Sigmoid colon (tissue), 7 donors: ENCODE data around the gene PMVK. TPM values are rescaled to one million over a fixed set of nuclear protein-coding genes. Genes with fewer than 3 reads are reported as not detected.

Experiments used
- DNase-seq: peaks from one replicate; pipeline ENCODE4 v3.0.0-alpha.2; 2019
- H3K27ac ChIP-seq, 4 donors: fragments of 200-600 bp; sonication (generic); one replicate each; pipeline ENCODE4 v1.5.1; 2016 to 2019; ENCODE audit warnings: mild to moderate bottlenecking in 1 of 4
- H3K27me3 ChIP-seq, 3 donors: fragments of 200-600 bp; sonication (generic); one replicate each; pipeline ENCODE4 v1.5.1; 2019; ENCODE audit warnings: mild to moderate bottlenecking in 1 of 3
- H3K36me3 ChIP-seq, 4 donors: fragments of 200-600 bp; sonication (generic); one replicate each; pipeline ENCODE4 v1.5.1; 2016 to 2019
- H3K4me1 ChIP-seq, 4 donors: fragments of 200-600 bp; sonication (generic); one replicate each; pipeline ENCODE4 v1.5.1; 2017 to 2019
- H3K4me3 ChIP-seq, 4 donors: fragments of 200-600 bp; sonication (generic); one replicate each; pipeline ENCODE4 v1.5.1; 2017 to 2019; ENCODE audit warnings: mild to moderate bottlenecking in 2 of 4, moderate library complexity in 1 of 4
- H3K9me3 ChIP-seq, 4 donors: fragments of 200-600 bp in 3 of 4; sonication (generic) in 3 of 4; one replicate each; pipeline versions ENCODE4 v1.5.1 to v1.6.1; 2013 to 2019
- CTCF ChIP-seq, 4 experiments: fragments of 450-650 bp in 3 of 4; fragments of 200-600 bp in 1 of 4; IDR thresholded peaks; one replicate each; pipeline ENCODE4 v1.5.1; 2016 to 2019; ENCODE audit warnings: antibody characterized with exemption in 4 of 4, mild to moderate bottlenecking in 3 of 4, moderate library complexity in 2 of 4
- EP300 ChIP-seq, 4 donors: sonication (generic); formaldehyde crosslinking; IDR thresholded peaks; one replicate each; pipeline ENCODE4 v1.6.1; 2017; ENCODE audit warnings: antibody characterized with exemption in 4 of 4
- POLR2A ChIP-seq, 2 donors: fragments of 450-650 bp; IDR thresholded peaks; one replicate each; pipeline ENCODE4 v1.6.1; 2016; ENCODE audit warnings: antibody characterized with exemption in 2 of 2, mild to moderate bottlenecking in 2 of 2, moderate library complexity in 2 of 2
- POLR2AphosphoS5 ChIP-seq, 4 donors: sonication (generic); formaldehyde crosslinking; IDR thresholded peaks; one replicate each; pipeline ENCODE4 v1.6.1; 2017; ENCODE audit warnings: antibody characterized with exemption in 4 of 4
- WGBS, 2 donors: extraction: QIAGEN DNeasy Blood & Tissue Kit; methylation state at CpG; one replicate each; pipeline ENCODE4 v1.1.7; 2013; 5-methylcytosine and 5-hydroxymethylcytosine counted together
- intact Hi-C: fragments of 100-400 bp; cut with DNase I; formaldehyde crosslinking; loops from one replicate; pipeline ENCODE4 v1.15.1; 2023
- polyA plus RNA-seq, 3 donors: library from polyadenylated mRNA; stranded (reverse); fragments of 200-250 nt; gene quantifications; one replicate each; pipeline ENCODE4 v1.2.3, GENCODE V29; 2013
- total RNA-seq, 4 donors: library from RNA; depleted of rRNA; stranded (reverse); fragments of >200 nt; gene quantifications; one replicate each; pipeline ENCODE4 v1.1.0, GENCODE V29; 2016
- donor health status: healthy with polysubstance abuse.
- donor health status: Bipolar disorder and iron deficiency.
- donor health status: healthy.

The PMVK gene
- total and polyA plus RNA-seq, 7 donors = 11.1 to 54.1 (median 19.6) TPM

GRCh38 chr1:154883919-154884868 is 52.3 kb downstream of the PMVK start:
- Histone ChIP-seq H3K27me3 (no peaks in the 10 kb centered on the region), H3K9me3 (no peaks in the 10 kb centered on the region), H3K4me1 (no peaks in the 10 kb centered on the region), H3K36me3 (no peaks in the 10 kb centered on the region), H3K27ac (no peak overlapping the region), H3K4me3 (no peak overlapping the region)
- DNase-seq = peak; percentile 46
- WGBS, 2 donors = 69 to 82% methylated on average over 15 of the region's 15 CpGs
- intact Hi-C loops = no loop called here
- no peak for TF ChIP-seq POLR2A (IDR thresholded peaks at IDR 0.05)
- no peak for TF ChIP-seq EP300 (IDR thresholded peaks at IDR 0.05)
- TF ChIP-seq CTCF (IDR thresholded peaks at IDR 0.05) = no peak
- no peak for TF ChIP-seq POLR2AphosphoS5 (IDR thresholded peaks at IDR 0.05)

DNA sequence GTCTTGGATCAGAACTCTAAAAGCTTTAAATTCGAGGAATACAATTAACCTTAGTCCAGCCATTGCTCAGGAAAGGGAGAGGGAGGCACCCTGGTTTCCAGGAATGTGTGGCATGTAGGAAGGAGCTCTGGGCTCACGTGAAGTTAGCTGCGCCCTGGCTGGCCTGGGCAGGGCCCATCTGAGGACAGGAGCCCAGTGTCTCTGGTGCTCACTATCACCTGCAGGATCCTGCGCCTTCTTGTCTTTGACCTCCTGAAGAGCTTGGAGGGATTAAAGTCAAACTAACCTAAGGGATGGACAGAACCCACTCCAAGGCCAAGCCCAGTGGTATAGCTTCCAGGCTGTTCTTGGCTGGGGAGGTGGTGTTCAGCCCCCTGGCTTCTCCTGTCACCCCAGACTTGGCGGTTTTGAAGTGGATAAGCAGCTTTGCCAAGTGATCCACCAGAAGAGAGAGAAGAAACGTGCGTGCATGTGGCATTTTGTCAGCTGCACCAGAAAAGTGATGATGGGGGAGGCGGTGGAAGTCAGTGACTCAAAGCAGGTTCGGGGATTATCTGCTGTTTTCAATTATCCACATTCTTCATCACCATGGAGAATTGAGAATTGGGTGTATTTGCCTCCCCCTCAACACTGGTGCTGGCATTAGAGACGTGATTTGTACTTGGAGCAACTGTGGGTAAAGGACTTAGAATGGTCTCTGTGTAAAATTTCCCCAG is 54.5 kb downstream of the PMVK start:
- Histone ChIP-seq H3K36me3 (no peaks in the 10 kb centered on the region), H3K4me3 (no peak overlapping the region), H3K27ac (no peak overlapping the region), H3K4me1 (peaks cover 0 to 6% (median 0%) of the 10 kb centered on the region in 4 donors), H3K27me3 (no peaks in the 10 kb centered on the region), H3K9me3 (no peaks in the 10 kb centered on the region)
- intact Hi-C loops = no loop called here
- DNase-seq = no peak
- WGBS, 2 donors = 81 to 92% methylated on average over 10 of the region's 10 CpGs
- TF ChIP-seq CTCF (IDR thresholded peaks at IDR 0.05) (no peak), POLR2AphosphoS5 (IDR thresholded peaks at IDR 0.05) (no peak), EP300 (IDR thresholded peaks at IDR 0.05) (no peak), POLR2A (IDR thresholded peaks at IDR 0.05) (no peak)

DNA sequence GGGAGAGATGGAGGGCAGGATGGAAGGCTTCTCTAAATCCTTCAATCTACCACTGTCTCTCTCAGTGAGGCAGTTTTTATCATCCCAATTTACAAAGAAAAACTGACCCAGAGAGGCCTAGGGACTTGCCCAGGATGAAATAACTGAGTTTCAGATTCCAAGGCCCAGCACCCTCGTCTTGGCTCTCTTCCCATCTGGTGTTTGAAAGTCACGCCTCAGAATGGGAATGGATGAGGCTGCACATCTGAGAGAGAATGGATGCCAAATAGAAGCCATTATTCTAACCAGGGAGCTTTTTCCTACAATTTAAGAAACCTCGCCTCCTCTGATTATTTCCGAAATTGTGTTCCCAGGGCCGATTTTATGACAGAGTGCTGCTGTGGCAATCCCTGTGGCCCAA is 55.8 kb downstream of the PMVK start:
- no peak overlapping the region for H3K4me3 ChIP-seq
- peak; percentile 21 for DNase-seq
- peaks cover 0 to 6% (median 0%) of the 10 kb centered on the region in 4 donors for H3K4me1 ChIP-seq
- intact Hi-C loops = no loop called here
- no peaks in the 10 kb centered on the region for H3K27me3 ChIP-seq
- no peak for TF ChIP-seq EP300 (IDR thresholded peaks at IDR 0.05)
- no peak for TF ChIP-seq CTCF (IDR thresholded peaks at IDR 0.05)
- TF ChIP-seq POLR2AphosphoS5 (IDR thresholded peaks at IDR 0.05) = no peak
- no peak for TF ChIP-seq POLR2A (IDR thresholded peaks at IDR 0.05)
- H3K9me3 ChIP-seq = no peaks in the 10 kb centered on the region
- H3K36me3 ChIP-seq = no peaks in the 10 kb centered on the region
- no peak overlapping the region for H3K27ac ChIP-seq
- 64 to 78% methylated on average over 5 of the region's 5 CpGs for WGBS, 2 donors

GRCh38 chr1:154879038-154879421 is 57.5 kb downstream of the PMVK start:
- WGBS, 2 donors = 77 to 85% methylated on average over 16 of the region's 16 CpGs
- Histone ChIP-seq H3K36me3 (no peaks in the 10 kb centered on the region), H3K4me1 (peaks cover 0 to 6% (median 0%) of the 10 kb centered on the region in 4 donors), H3K27ac (no peak overlapping the region), H3K27me3 (peaks cover 0 to 4% (median 0%) of the 10 kb centered on the region in 3 donors), H3K9me3 (no peaks in the 10 kb centered on the region), H3K4me3 (no peak overlapping the region)
- TF ChIP-seq POLR2A (IDR thresholded peaks at IDR 0.05) = no peak
- TF ChIP-seq POLR2AphosphoS5 (IDR thresholded peaks at IDR 0.05) = no peak
- no peak for TF ChIP-seq EP300 (IDR thresholded peaks at IDR 0.05)
- TF ChIP-seq CTCF (IDR thresholded peaks at IDR 0.05) = no peak
- intact Hi-C loops = loop anchor here (2.0 kb wide), 2 partner anchors 320 to 398 kb away; partner anchors contain the start of gene UBE2Q1
- peak; percentile 57 for DNase-seq
